Myocyte (in vitro differentiated cells): ENCODE results near the gene EMB. TPM values are rescaled to one million over a fixed set of nuclear protein-coding genes. Genes with fewer than 3 reads are reported as not detected.
"Not testable (repeated sequence)": the region's sequence is repeated elsewhere in the genome, so short reads cannot be mapped to it uniquely, and the experiment has no call there.

Experiments used
- DNase-seq: peaks from one replicate; pipeline ENCODE4 v3.0.0-alpha.2; 2012; ENCODE audit warnings: low read depth
- polyA plus RNA-seq: library from polyadenylated mRNA; unstranded; fragments of >200 nt; gene quantifications from one replicate; pipeline ENCODE4 v1.2.1, GENCODE V29; 2012; ENCODE audit warnings: missing spikeins
- total RNA-seq: library from RNA; depleted of rRNA; stranded (reverse); fragments of >200 nt; gene quantifications from 2 replicates; pipeline ENCODE4 v1.2.3, GENCODE V29; 2014

Gene EMB
- total RNA-seq: 13.3 and 21.3 TPM in 2 replicates
- polyA plus RNA-seq: 9.2 TPM

DNA sequence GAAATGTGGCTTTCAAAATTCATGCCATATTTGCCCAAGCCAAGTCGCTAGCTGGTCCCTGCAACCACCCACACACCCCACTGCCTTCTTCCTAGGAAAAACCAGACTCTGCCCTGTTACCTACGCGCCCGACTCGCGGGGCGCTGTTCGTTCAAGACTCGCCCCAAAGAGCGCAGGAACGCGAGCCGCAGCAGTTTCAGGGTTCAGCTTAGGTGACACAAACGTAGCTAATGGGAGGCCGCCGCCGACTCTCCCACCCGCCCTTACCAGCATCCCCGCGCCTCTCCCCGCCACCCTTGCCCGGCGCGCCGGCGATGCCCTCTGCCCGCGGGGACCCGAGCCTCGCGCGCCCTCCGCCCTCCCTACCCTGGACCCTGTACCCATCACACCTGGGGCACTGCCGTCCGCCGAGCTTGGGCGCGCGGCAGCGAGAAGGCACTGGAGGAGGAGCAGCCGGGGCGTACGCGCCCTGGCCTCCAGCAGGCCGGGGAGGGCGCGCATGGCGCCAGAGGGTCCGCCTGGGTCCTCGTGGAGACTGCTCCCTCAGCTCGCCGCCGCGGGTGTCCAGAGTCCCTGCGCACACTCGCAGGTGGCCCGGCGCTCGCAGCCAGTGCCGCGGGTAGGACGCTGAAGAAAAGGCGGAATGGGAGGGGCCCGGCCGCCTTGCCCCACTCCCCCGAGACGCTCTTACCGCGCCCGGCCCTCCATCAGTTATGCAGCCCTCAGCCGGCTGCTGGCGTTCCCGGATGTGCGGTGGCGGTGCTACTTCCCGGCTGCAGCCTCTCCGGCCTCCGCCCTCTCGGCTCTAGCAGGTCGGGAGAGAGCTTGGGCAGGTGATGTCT lies at the start of gene EMB:
EMB (minus strand) TSS at position 638 of the 842 bp plus-strand sequence; CDS start at position 501, 137 bp downstream.
- DNase-seq: peak; percentile 67

DNA sequence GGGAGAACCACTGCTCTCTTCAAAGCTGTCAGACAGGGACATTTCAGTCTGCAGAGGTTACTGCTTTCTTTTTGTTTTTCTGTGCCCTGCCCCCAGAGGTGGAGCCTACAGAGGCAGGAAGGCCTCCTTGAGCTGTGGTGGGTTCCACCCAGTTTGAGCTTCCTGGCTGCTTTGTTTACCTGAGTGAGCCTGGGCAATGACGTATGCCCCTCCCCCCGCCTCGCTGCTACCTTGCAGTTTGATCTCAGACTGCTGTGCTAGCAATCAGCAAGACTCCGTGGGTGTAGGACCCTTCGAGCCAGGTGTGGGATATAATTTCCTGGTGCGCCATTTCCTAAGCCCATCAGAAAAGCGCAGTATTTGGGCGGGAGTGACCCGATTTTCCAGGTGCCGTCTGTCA lies 48.4 kb upstream of the EMB start:
- not testable (repeated sequence) for DNase-seq

DNA sequence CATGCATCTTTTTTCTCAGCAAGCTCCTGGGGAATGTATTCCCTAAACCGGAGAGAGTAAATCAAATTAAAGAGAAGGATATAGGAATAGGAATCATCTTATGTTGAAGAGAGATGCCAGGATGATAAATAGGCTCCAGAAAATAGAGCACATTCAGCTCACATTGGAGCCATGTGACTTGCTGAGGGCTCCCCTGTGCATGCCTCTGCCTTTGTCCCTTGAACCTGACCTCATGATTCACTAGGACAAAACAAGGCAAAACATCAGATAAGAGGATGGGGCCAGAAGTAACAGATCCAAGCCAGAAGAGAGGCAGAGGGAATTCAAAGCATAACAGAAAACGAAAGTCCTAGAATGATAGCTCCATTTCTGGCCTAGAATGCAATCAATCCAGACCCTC lies 37.7 kb upstream of the EMB start:
- DNase-seq: not testable (repeated sequence)

DNA sequence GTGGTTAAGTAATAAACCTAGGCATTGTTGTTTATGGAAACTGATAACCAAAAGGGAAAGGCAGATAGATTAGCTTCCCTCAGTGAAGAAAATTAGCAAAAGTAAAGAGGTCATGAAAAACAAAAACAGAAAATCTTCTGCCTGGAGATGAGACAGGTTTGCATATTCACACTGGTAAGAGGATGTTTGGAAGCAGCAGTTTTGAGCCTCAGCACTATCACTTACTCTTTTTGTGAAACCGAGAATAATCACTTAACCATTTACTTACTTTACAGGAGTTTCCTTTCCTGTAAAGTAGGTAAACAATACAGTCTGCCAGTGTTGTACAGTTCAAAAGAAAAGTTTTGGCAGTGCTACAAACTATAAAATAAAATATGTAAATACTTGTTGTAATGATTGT lies 35.5 kb upstream of the EMB start:
- no peak for DNase-seq

- not testable (repeated sequence) for DNase-seq
Measured at GRCh38 chr5:50465015-50465414, 23.9 kb upstream of the EMB start.

DNA sequence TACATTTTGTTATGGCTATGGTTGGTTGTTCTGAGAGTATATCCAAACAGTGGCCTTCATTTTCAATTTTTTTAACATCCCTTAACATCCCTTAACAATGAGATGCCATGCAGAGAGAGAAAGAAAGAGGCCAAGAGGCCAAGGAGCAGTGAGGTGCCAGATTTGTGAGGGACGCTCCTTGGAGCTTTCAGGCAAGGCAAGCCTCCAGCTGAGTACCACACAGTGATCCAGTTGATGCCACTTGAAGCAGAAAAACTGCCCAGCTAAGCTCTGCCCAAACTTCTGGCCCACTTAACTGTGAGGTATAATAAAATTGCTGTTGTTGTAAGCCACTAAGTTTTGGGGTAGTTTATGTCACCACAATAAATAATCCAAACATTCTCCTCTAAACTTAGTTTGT lies 22.6 kb upstream of the EMB start:
- no peak for DNase-seq

- DNase-seq: no peak
Measured at GRCh38 chr5:50463047-50463446, 22.0 kb upstream of the EMB start.

GRCh38 chr5:50462579-50462978 lies 21.5 kb upstream of the EMB start:
- not testable (repeated sequence) for DNase-seq

- DNase-seq: not testable (repeated sequence)
Measured at GRCh38 chr5:50458372-50458771, 17.3 kb upstream of the EMB start.

- DNase-seq: not testable (repeated sequence)
Measured at GRCh38 chr5:50449241-50449640, 8.2 kb upstream of the EMB start.

DNA sequence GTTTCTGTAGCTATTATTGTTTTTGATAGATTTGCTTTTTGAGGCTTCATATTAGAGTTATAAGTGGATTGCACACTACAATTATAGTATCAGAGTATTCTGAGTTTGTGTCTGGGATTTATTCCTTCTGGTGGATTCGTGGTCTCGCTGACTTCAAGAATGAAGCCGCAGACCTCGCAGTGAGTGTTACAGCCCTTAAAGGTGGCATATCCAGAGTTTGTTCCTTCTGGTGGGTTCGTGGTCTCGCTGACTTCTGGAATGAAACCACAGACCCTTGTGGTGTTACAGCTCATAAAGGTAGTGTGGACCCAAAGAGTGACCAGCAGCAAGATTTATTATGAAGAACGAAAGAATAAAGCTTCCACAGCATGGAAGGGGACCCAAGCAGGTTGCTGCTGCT lies 6.9 kb upstream of the EMB start:
- no peak for DNase-seq

DNA sequence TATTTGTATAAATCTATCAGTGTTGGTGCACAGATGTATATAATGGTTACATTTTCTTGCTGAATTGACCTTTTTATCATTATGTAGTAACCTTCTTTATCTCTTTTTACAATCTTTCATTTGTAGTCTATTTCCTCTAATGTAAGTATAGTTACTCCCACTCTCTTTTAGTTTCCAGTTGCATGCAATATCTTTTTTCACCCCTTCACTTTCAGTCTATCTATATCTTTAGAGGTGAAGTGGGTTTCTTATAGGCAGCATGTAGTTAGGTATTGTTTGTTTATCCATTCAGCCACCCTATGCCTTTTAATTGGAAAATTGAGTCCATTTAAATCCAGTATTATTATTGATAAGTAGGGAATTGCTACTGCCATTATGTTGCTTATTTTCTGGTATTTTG lies 6.1 kb upstream of the EMB start:
- DNase-seq: no peak

- DNase-seq: no peak
Measured at GRCh38 chr5:50445296-50445949, 4.3 kb upstream of the EMB start.

DNA sequence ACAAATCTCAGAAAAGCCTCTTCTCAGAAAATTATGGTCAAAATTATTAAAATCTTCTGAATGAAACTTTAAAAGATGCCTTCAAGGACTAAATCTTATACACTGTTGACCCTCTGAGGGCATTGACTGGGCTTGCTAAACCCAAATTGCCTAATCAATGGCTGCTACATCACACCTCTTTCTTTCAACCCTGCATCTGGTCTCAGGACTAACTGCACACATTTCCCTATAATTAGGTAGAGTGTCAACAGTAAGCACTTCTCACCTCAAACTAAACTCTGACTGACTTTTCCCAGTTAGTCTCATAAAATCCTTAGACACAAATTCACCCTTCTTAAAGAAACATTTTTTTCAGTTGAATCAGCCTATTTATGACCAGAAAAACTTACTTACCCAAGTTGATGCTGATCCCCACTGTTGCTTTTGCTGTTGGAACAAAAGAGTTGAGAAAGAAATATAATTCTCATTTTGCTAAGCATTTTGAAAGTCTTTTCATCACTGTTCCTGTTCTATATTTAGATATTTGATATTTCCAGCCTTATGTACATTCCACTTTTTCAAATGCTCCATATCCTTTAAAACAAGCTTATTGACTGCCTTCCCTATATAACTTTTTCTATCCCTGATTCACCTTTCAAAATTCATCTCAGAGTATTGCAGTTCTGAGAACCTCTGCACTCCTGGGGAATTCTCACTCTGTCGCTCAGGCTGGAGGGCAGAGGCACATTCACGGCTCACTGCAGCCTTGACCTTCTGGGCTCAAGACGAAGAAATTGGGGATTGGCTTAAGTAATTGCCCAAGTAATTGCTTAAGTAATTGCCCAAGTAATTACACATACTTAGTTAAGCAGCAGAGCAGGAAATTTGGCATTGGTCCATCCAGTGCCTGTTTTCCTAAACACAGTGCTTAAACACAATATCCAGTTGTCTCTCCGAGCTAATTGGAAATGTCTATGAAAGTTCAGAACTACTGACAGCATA lies 1.8 kb upstream of the EMB start:
- not testable (repeated sequence) for DNase-seq

DNA sequence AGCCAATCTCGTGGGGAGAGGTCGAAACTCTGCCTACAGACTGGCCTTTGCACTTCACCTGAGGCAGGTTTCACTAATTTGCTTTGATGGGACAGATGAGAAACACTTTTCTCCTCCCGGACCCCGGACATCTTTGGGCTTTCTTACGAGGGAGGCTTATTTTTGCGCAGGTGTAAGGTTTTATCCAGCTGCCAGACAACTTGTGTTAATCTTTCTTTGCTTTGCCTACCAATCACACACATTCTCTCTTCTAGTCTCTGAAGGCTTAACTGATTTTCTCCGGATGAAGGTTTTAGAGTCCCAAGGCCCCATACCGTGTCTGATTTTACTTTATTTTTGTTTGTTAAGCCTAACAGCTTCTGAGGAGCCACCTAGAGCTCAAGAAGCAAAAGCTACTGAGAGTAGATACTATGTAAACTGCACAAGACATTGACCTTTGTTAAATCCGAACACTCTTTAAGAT lies 436 bp upstream of the EMB start:
- no peak for DNase-seq

DNA sequence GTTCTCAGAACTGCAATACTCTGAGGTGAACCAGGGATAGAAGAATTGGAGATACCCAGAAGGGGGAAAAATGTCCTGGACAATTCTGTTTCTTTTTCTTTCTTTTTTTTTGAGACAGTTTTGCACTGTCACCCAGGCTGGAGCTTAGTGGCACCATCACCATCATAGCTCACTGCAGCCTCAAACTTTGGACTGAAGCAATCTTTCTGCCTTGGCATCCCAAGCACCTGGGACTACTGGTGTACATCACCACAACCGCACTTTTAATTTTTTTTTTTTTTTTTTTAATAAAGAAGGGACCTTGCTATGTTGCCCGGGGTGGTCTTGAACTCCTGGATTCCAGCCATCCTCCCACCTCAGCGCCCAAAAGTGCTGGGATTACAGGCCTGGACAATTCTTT lies 1.9 kb downstream of the EMB start:
- DNase-seq: no peak

- DNase-seq: not testable (repeated sequence)
Measured at GRCh38 chr5:50438060-50438459, 3.0 kb downstream of the EMB start.

DNA sequence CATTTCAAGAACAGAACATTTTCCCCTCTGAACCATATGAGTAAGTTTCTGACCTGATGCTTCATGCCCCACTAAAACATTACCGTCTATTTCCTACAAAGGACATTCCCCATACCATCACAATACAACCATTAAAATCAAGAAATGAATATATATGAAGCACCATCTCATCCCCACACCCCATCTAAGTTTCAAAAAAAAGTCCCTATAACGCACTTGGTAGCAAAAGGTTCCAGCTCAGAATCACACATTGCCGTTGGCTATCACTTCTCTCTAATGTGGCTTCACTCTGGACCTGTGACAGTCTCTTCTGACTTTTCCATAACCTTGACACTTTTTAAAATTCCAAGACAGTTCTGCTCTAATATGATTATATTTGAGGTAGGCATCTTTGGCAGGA lies 5.9 kb downstream of the EMB start:
- DNase-seq: no peak

GRCh38 chr5:50431133-50431904 lies 9.8 kb downstream of the EMB start:
- DNase-seq: peak; percentile 41

DNA sequence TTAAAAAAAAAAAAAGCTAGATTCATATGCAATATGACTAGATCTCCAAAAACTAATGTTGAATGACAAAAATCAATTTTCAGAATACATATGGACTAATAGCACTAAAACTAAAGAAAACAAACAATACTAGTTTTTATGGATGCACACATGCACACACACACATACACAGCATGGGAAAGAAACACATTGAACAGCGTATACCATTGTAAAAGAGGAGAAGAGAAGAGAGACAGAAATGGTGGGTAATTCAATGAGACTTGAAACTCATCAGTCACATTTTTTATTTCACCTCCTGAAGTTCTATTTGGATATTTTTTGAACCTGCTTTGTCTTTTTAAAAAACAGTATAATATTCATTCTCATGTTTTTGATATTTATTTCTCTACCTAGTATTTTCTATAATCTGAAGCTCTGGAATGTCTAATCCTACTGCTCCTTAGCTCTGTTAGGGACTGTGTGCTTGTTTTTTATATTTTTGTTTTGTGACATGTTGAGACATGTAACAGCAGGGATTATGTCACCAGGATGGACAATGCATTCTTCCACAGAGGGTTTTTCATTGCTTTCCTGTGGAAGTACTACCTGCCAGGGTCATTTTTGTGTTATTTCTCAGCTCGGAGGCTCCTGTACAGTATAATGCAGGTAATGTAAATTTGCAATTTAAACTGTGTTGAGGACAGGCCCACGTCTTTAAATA lies 17.8 kb downstream of the EMB start:
- peak; percentile 6 for DNase-seq
